NCI-H1694 (cell line): Measurements from ENCODE around the gene ASCC2.
"Not testable (repeated sequence)": the region's sequence is repeated elsewhere in the genome, so short reads cannot be mapped to it uniquely, and the experiment has no call there.

ENCODE experiments used
- DNase-seq: peaks from one replicate; lab custom pipeline; 2025; lab: John Stamatoyannopoulos, UW

Gene ASCC2, protein sequence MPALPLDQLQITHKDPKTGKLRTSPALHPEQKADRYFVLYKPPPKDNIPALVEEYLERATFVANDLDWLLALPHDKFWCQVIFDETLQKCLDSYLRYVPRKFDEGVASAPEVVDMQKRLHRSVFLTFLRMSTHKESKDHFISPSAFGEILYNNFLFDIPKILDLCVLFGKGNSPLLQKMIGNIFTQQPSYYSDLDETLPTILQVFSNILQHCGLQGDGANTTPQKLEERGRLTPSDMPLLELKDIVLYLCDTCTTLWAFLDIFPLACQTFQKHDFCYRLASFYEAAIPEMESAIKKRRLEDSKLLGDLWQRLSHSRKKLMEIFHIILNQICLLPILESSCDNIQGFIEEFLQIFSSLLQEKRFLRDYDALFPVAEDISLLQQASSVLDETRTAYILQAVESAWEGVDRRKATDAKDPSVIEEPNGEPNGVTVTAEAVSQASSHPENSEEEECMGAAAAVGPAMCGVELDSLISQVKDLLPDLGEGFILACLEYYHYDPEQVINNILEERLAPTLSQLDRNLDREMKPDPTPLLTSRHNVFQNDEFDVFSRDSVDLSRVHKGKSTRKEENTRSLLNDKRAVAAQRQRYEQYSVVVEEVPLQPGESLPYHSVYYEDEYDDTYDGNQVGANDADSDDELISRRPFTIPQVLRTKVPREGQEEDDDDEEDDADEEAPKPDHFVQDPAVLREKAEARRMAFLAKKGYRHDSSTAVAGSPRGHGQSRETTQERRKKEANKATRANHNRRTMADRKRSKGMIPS

DNA sequence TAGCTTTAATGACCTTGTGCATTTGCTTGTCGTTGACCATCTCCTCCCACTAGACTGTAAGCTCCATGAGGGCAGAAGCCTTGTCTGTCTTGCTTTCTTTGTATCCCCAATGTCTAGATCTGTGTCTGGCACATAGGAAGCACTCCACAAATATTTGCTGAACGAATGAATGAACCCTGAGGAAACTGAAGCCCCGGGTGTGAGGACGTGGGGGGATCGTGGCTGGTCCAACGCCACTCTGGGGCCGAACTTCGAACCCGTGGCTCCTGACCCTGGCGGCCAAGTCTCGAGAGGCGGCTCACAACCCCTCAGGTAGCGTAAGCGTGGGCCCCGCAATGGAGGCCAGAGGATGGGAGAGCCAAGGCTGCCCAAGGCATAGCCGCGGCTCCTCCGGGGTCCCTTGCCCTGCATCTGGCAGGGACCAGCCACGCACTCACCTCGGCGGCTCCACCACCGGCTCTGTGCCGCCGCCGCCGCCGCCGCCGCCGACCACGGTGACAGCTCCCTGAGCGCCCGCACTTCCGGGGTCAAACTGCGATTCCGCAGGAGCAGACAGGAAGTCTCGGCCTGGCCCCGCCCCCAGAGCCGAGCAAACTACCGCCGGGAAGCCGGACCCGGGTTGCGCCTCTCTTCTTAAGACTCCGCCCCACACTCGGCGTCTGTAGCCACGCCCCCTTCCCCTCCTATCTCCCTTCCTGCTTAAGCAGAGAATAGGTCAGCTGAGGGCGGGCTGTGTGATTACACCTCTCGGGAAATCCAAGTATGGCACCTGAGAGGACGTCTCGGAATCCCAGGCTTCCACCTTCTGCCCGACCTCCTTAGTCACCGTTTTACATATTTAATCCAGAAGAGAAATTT, at the start of gene ASCC2:
Gene ASCC2, minus strand, starts transcription at position 534 of the 858 bp plus-strand sequence. CDS start 5,949 bp downstream, outside the sequence.
- peak; percentile 98 for DNase-seq

- no peak for DNase-seq
Observed at GRCh38 chr22:29887358-29887757, 49.3 kb upstream of the ASCC2 start.

- no peak for DNase-seq
Observed at GRCh38 chr22:29886596-29886995, 48.5 kb upstream of the ASCC2 start.

DNA sequence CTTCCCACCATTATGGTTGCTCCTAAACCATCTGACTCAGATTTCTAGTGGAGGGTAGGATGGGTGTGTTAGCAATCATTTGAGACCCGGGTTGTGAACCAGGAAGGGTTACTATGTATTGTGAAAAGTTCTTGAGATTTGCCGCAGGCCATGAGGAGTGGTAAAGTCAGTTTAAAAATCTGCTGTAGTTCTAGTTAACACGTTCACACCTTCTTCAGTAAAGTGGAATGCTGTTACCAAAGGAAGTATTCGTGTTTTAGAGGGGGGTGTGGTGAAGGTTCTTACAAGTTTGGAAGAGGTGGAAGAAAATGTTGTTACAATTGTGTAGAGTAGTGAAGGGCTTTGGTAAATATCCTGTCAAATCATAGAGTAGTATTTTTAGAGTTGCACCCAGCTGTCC, 47.5 kb upstream of the ASCC2 start:
- DNase-seq: no peak

GRCh38 chr22:29883775-29884097, 45.7 kb upstream of the ASCC2 start:
- no peak for DNase-seq

GRCh38 chr22:29883045-29883774, 45.1 kb upstream of the ASCC2 start, which contains the start of gene MTMR3:
Gene MTMR3, plus strand, starts transcription at chr22:29883174. Its CDS starts 87,886 bp downstream, at chr22:29971060.
- DNase-seq: peak; percentile 75

GRCh38 chr22:29882716-29883044, 44.6 kb upstream of the ASCC2 start:
- no peak for DNase-seq

GRCh38 chr22:29879753-29880152, 41.7 kb upstream of the ASCC2 start:
- DNase-seq: no peak

- no peak for DNase-seq
Observed at GRCh38 chr22:29877620-29878019, 39.5 kb upstream of the ASCC2 start.

GRCh38 chr22:29873943-29874342, 35.9 kb upstream of the ASCC2 start:
- no peak for DNase-seq

GRCh38 chr22:29872989-29873388, 34.9 kb upstream of the ASCC2 start:
- no peak for DNase-seq

DNA sequence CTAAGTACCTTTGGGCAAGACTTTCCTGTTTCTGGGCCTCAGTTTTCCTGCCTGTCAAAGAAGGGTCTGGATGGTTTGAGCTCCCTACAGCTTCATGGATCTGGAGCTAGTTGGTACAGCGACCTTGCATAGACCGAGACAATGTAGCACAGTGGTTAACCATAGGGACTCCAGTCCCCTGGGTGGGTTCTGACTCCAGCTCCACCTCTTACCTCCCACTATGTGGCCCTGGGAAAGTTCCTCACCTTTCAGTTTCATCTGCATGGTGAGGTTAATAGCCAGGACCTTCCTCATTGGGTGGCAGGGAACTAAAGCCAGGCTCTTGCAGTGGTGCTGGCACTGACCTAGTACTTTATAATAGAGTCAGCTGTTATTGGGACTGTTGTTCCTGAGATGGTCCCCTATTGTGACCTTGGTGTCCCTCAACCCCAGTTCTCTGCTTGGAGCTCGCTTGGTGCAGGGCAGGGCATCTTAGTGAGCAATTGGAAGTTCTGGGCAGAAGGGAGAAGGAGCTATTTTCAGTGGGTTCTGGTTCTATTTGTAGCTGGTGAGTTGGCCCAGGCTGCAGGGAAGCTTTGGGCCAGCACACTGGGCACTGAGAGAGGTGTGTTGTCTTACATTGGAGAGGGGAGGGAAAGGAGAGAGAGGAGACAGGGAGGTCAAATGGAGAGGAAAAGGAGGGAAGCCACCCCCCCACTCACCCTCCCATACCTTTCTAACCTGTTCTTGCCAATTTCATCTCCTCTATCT, 34.2 kb upstream of the ASCC2 start:
- no peak for DNase-seq

DNA sequence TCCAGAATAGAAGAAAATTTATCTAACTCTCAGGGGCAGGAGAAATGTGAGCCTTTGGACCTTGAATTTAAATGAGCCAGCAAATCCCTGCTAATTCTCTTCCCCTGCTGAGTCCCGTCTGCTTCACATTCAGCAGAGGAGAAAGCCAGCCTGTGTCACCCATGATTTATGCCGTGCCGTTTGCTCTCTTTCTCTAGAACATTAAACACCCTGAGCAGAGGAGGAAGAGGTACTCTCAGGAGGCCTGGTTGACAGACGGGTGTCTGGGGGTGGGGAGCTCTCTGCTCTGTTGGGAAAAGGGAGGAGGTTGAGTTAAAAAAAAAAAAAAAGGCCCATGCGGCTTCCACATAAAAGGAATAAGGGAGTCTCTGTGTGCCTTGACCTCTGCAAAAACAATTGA, 33.6 kb upstream of the ASCC2 start:
- DNase-seq: peak; percentile 68

DNA sequence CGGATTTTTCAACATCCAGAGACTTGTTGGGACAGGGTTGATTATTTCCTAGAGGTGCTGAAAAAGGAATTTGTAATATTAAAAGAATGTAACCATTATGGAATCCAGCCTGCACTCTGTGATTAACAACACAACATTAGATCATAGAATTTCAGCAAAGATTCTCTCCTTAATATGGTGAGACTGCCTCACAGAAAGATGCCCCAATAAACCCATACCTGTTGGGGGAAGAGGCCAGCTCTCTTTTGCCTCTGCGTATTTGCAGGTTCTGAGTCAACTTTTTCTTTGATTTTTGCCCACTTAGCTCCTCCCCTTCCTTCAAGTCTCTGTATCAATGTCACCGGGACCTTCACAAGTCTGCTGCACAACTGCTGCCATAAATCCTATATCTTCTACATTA, 32.5 kb upstream of the ASCC2 start:
- DNase-seq: no peak

DNA sequence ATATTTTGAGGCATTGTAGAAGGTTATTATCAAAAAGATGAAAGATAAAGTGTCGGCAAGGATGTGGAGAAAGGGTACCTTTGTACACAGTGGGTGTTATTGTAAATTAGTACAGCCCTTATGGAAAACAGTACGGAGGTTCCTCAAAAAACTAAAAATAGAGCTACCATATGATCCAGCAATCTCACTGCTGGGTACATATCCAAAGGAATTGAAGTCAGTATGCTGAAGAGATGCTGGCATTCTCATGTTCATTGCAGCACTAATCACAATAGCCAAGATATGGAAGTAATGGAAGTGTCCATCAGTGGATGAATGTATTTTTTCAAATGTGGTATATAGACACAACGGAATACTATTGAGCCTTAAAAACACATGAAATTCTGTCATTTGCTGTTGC, 29.8 kb upstream of the ASCC2 start:
- no peak for DNase-seq

- no peak for DNase-seq
Observed at GRCh38 chr22:29867260-29867659, 29.2 kb upstream of the ASCC2 start.

GRCh38 chr22:29865572-29865971, 27.5 kb upstream of the ASCC2 start:
- DNase-seq: not testable (repeated sequence)

- DNase-seq: no peak
Observed at GRCh38 chr22:29861672-29862297, 23.7 kb upstream of the ASCC2 start.

DNA sequence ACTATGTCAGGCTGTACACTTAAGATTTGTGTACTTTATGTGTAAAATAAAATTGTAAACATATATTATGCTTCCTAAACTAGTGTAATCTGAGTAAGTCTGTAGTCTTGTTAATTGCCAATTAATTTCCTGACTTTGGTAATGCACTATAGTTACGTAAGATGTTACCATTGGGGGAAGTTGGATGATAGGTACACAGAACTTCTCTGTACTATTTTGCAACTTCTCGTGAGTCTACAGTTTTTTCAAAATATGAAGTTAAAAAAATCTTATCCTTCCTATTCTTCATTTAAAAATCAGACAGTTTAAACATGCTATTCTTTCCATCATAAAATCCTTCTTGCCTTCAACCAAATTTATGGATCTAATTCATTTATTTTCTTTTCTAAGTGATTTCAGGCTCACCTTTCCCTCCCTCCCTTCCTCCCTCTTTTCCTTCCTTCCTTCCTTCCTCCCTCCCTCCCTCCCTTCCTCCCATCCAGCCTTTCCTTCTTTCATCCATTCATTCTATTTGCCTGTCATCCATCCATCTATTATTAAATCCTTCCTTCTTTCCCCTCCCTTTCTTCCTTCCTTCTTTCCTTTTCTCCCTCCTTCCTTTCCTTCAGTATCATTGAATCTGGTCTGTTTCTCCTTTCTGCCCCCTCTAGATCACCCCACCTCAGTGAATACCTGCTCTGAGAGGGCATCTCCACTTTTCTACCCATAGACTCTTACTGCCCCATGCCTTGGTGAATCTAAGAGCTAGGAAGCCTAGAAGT, 22.1 kb upstream of the ASCC2 start:
- DNase-seq: no peak

- DNase-seq: not testable (repeated sequence)
Observed at GRCh38 chr22:29859030-29859429, 21.0 kb upstream of the ASCC2 start.
